Fibroblast of pulmonary artery (primary cell): ENCODE data around the gene ABCF2.

Experiments
- DNase-seq: peaks from one replicate; pipeline ENCODE4 v3.0.0-alpha.2; 2010; ENCODE audit warnings: low read depth
- H3K4me3 ChIP-seq: replicated peaks from 2 replicates; pipeline ENCODE4 v1.5.1; 2011; ENCODE audit warnings: low read depth, mild to moderate bottlenecking, control low read depth, low read length, moderate library complexity
- CTCF ChIP-seq: IDR thresholded peaks from 2 replicates; pipeline ENCODE4 v1.5.1; 2011; ENCODE audit warnings: mild to moderate bottlenecking, control low read depth, low read length, inconsistent platforms; ENCODE audit errors: missing control alignments

ABCF2 gene

GRCh38 chr7:151173386-151174245 is 53.4 kb downstream of the ABCF2 start:
- TF ChIP-seq CTCF, result no peak
- DNase-seq, result no peak
- no peak overlapping the region for H3K4me3 ChIP-seq

GRCh38 chr7:151172273-151173141 is 54.5 kb downstream of the ABCF2 start:
- peak; percentile 68 for DNase-seq
- TF ChIP-seq CTCF, result no peak
- H3K4me3 ChIP-seq, result no peak overlapping the region

GRCh38 chr7:151168787-151169162 is 58.2 kb downstream of the ABCF2 start:
- no peak for DNase-seq
- H3K4me3 ChIP-seq, result no peak overlapping the region
- TF ChIP-seq CTCF, result no peak

GRCh38 chr7:151168003-151168786 is 58.8 kb downstream of the ABCF2 start:
- no peak for DNase-seq
- peak; percentile 30 for TF ChIP-seq CTCF
- no peak overlapping the region for H3K4me3 ChIP-seq

- H3K4me3 ChIP-seq, result no peak within 1 kb of the TSS
- TF ChIP-seq CTCF, result no peak
- DNase-seq, result no peak
Observed at GRCh38 chr7:151167197-151167961, 59.6 kb downstream of the ABCF2 start, which contains the start of gene GBX1. GBX1 (minus strand) TSS chr7:151167694; CDS start chr7:151167548, 146 bp downstream.
